GM19099 (cell line): ENCODE results near the gene AMPD3.
A peak's percentile ranks its signal among the peaks of the same experiment; 100 is the strongest.

Experiments
- POLR2A ChIP-seq: IDR thresholded peaks from 3 replicates; pipeline ENCODE4 v1.6.1; 2011; ENCODE audit warnings: low read depth; ENCODE audit not compliant: insufficient read length; ENCODE audit errors: extremely low read depth

Gene AMPD3

GRCh38 chr11:10518891-10519290 lies 63.8 kb downstream of the AMPD3 start:
- TF ChIP-seq POLR2A, result no peak

GRCh38 chr11:10519630-10520029 lies 64.6 kb downstream of the AMPD3 start:
- TF ChIP-seq POLR2A, result no peak

GRCh38 chr11:10520562-10520961 lies 65.5 kb downstream of the AMPD3 start:
- no peak for TF ChIP-seq POLR2A

- no peak for TF ChIP-seq POLR2A
Measured at GRCh38 chr11:10522276-10522675, 67.2 kb downstream of the AMPD3 start.

- no peak for TF ChIP-seq POLR2A
Measured at GRCh38 chr11:10522921-10523320, 67.9 kb downstream of the AMPD3 start.

- TF ChIP-seq POLR2A, result no peak
Measured at GRCh38 chr11:10524471-10524870, 69.4 kb downstream of the AMPD3 start.

- no peak for TF ChIP-seq POLR2A
Measured at GRCh38 chr11:10526974-10527918, 72.2 kb downstream of the AMPD3 start.

- TF ChIP-seq POLR2A, result no peak
Measured at GRCh38 chr11:10528121-10528520, 73.1 kb downstream of the AMPD3 start.

GRCh38 chr11:10529279-10529678 lies 74.2 kb downstream of the AMPD3 start:
- TF ChIP-seq POLR2A, result no peak

GRCh38 chr11:10532526-10532925 lies 77.5 kb downstream of the AMPD3 start:
- TF ChIP-seq POLR2A, result no peak

- TF ChIP-seq POLR2A, result no peak
Measured at GRCh38 chr11:10533323-10533722, 78.3 kb downstream of the AMPD3 start.

- no peak for TF ChIP-seq POLR2A
Measured at GRCh38 chr11:10534316-10534715, 79.3 kb downstream of the AMPD3 start.

- TF ChIP-seq POLR2A, result no peak
Measured at GRCh38 chr11:10537600-10537999, 82.5 kb downstream of the AMPD3 start.

GRCh38 chr11:10538924-10539323 lies 83.9 kb downstream of the AMPD3 start:
- TF ChIP-seq POLR2A, result no peak

GRCh38 chr11:10539339-10539738 lies 84.3 kb downstream of the AMPD3 start:
- no peak for TF ChIP-seq POLR2A

- no peak for TF ChIP-seq POLR2A
Measured at GRCh38 chr11:10540546-10540914, 85.5 kb downstream of the AMPD3 start.

- peak; percentile 91 for TF ChIP-seq POLR2A
Measured at GRCh38 chr11:10540915-10541560, 86.0 kb downstream of the AMPD3 start, which contains the start of gene RNF141. RNF141 (minus strand) TSS chr11:10541187; CDS start chr11:10534158, 7,029 bp downstream.

- no peak for TF ChIP-seq POLR2A
Measured at GRCh38 chr11:10541561-10541930, 86.5 kb downstream of the AMPD3 start.
